K562 (cell line): ENCODE measurements around the gene KDM4C. TPM values are rescaled to one million over a fixed set of nuclear protein-coding genes. Genes with fewer than 3 reads are reported as not detected.

Source experiments
- ATAC-seq: fragments of 200-7000 bp; cut with Tn5 transposase; 3 replicates; pipeline ENCODE4 v1.9.1; 2020; ENCODE audit warnings: moderate library complexity
- BruUV-seq: library from RNA; stranded (reverse); fragments of 400-500 nt; replicated peaks from 2 replicates; lab custom pipeline; 2021; lab: Mats Ljungman, UMichigan
- CTCF ChIA-PET: fragments of 300-600 bp; formaldehyde crosslinking; extraction: SDS; loops from one replicate; lab custom pipeline; 2021; ENCODE audit warnings: low intra/inter-chr PET ratio; lab: Yijun Ruan, JAX
- POLR2A ChIA-PET: fragments of 300-600, 350-650 bp; sonication (Branson Sonifier 250); formaldehyde crosslinking; extraction: SDS; loops from one replicate; lab custom pipeline; 2021; ENCODE audit warnings: antibody characterized with exemption, inconsistent platforms; lab: Yijun Ruan, JAX
- DNase-seq, 4 experiments: peaks; one replicate each; pipeline versions ENCODE4 v3.0.0 to v3.0.0-alpha.2; 2011 to 2018; ENCODE audit warnings: low spot score in 3 of 4, mixed read lengths in 3 of 4; ENCODE audit errors: extremely low read depth in 1 of 4
- FAIRE-seq: peaks from 2 replicates; lab custom pipeline; 2011; peaks lifted over from hg19 to GRCh38; lab: Jason Lieb, UNC
- H2AFZ ChIP-seq: 2 replicates; pipeline ENCODE4 v1.6.0; 2011; ENCODE audit warnings: low read depth, low read length, control low read depth, inconsistent platforms
- H3K27ac ChIP-seq: fragments of 200-600 bp; 3 replicates; pipeline ENCODE4 v1.8.0; 2011; ENCODE audit warnings: low read depth, mild to moderate bottlenecking, control low read depth, inconsistent platforms, low read length, moderate library complexity, mixed read lengths; ENCODE audit errors: extremely low read depth
- H3K27me3 ChIP-seq, 2 experiments: fragments of 300-600 bp in 1 of 2; 2 replicates in 1 of 2; 3 replicates in 1 of 2; pipeline versions ENCODE4 v1.6.0 to v1.8.0; 2011; ENCODE audit warnings: inconsistent platforms in 2 of 2, low read length in 2 of 2, mild to moderate bottlenecking in 1 of 2, mixed read lengths in 1 of 2, moderate library complexity in 1 of 2; ENCODE audit not compliant: control insufficient read depth in 2 of 2, insufficient read depth in 2 of 2
- H3K36me3 ChIP-seq: fragments of 300-600 bp; 3 replicates; pipeline ENCODE4 v1.8.0; 2011; ENCODE audit warnings: mild to moderate bottlenecking, low read length, inconsistent platforms; ENCODE audit not compliant: control insufficient read depth, insufficient read depth
- H3K4me1 ChIP-seq, 2 experiments: fragments of 200-600 bp in 1 of 2; replicated peaks in 1 of 2; 2 replicates in 1 of 2; 3 replicates in 1 of 2; pipeline versions ENCODE4 v1.5.1 to v1.8.0; 2011; ENCODE audit warnings: inconsistent platforms in 2 of 2, low read length in 2 of 2, mild to moderate bottlenecking in 1 of 2, mixed read lengths in 1 of 2, moderate library complexity in 1 of 2; ENCODE audit not compliant: control insufficient read depth in 2 of 2, insufficient read depth in 2 of 2
- H3K4me2 ChIP-seq: 2 replicates; pipeline ENCODE4 v1.6.1; 2011; ENCODE audit warnings: low read length, control low read depth, inconsistent platforms, mixed read lengths; ENCODE audit not compliant: insufficient read depth
- H3K4me3 ChIP-seq: fragments of 200-600 bp; sonication (generic), shearing (Covaris generic); 2 replicates; pipeline ENCODE4 v1.5.1; 2016; ENCODE audit warnings: control low read depth, inconsistent platforms
- H3K79me2 ChIP-seq: fragments of 200-600 bp; 3 replicates; pipeline ENCODE4 v1.8.0; 2011; ENCODE audit warnings: low read length, inconsistent platforms; ENCODE audit not compliant: control insufficient read depth, insufficient read depth
- H3K9ac ChIP-seq, 2 experiments: 2 replicates each; pipeline versions ENCODE4 v1.6.0 to v1.6.1; 2011; ENCODE audit warnings: low read depth in 2 of 2, low read length in 2 of 2, control low read depth in 1 of 2, inconsistent platforms in 1 of 2, mild to moderate bottlenecking in 1 of 2, mixed read lengths in 1 of 2; ENCODE audit not compliant: insufficient read depth in 1 of 2
- H3K9me1 ChIP-seq: one replicate; pipeline ENCODE4 v1.6.0; 2011; ENCODE audit warnings: inconsistent platforms, mild to moderate bottlenecking, low read length, moderate library complexity; ENCODE audit not compliant: control insufficient read depth, insufficient read depth
- H3K9me3 ChIP-seq: replicated peaks from 2 replicates; pipeline ENCODE4 v1.5.1; 2011; ENCODE audit warnings: low read depth, low read length, inconsistent platforms; ENCODE audit not compliant: control insufficient read depth, insufficient read depth
- H4K20me1 ChIP-seq: replicated peaks from 2 replicates; pipeline ENCODE4 v1.6.1; 2011; ENCODE audit warnings: low read length, inconsistent platforms, mixed read lengths; ENCODE audit not compliant: control insufficient read depth, insufficient read depth
- ATF1 ChIP-seq, 2 experiments: fragments of 450-650 bp in 1 of 2; IDR thresholded peaks; 2 replicates each; pipeline ENCODE4 v1.6.1; 2016; ENCODE audit warnings: missing compliant biosample characterization in 1 of 2, missing genetic modification characterization in 1 of 2
- BCL6 ChIP-seq: fragments of 250-450 bp; sonication (Bioruptor Pico); IDR thresholded peaks from 2 replicates; pipeline ENCODE4 v1.4.0; 2020
- KLF13 ChIP-seq: fragments of 450-650 bp; IDR thresholded peaks from 2 replicates; pipeline ENCODE4 v1.6.1; 2016; ENCODE audit warnings: missing genetic modification characterization, low read depth, mild to moderate bottlenecking, missing compliant biosample characterization, moderate library complexity, borderline replicate concordance
- KLF16 ChIP-seq: IDR thresholded peaks from 2 replicates; pipeline ENCODE4 v1.6.1; 2016; ENCODE audit warnings: antibody characterized with exemption
- RAD51 ChIP-seq: fragments of 450-650 bp; IDR thresholded peaks from 2 replicates; pipeline ENCODE4 v1.7.1; 2016; ENCODE audit warnings: low read depth, mild to moderate bottlenecking, borderline replicate concordance
- RBM22 ChIP-seq: fragments of 200-400 bp; formaldehyde crosslinking; IDR thresholded peaks from 2 replicates; pipeline ENCODE4 v1.6.1; 2018; ENCODE audit warnings: low read length, low read depth; ENCODE audit not compliant: poor library complexity, severe bottlenecking
- TAF1 ChIP-seq: IDR thresholded peaks from 2 replicates; pipeline ENCODE4 v1.6.1; 2011; ENCODE audit warnings: mild to moderate bottlenecking, low read length, moderate library complexity; ENCODE audit not compliant: insufficient read depth, control insufficient read depth, severe bottlenecking; ENCODE audit errors: extremely low read depth
- U2AF2 ChIP-seq: fragments of 200-400 bp; formaldehyde crosslinking; optimal IDR thresholded peaks from 2 replicates; pipeline ENCODE3; 2017; ENCODE audit warnings: low read depth, mild to moderate bottlenecking, low read length
- ZBED1 ChIP-seq: IDR thresholded peaks from 2 replicates; pipeline ENCODE4 v1.6.1; 2014
- ZNF23 ChIP-seq: fragments of 250-450 bp; sonication (Bioruptor Pico); IDR thresholded peaks from 2 replicates; pipeline ENCODE4 v1.4.0; 2020; ENCODE audit warnings: mild to moderate bottlenecking
- ZNF384 ChIP-seq: IDR thresholded peaks from 2 replicates; pipeline ENCODE4 v1.6.1; 2012; ENCODE audit warnings: low read depth, low read length, improper control_type of control experiment
- ZNF764 ChIP-seq: fragments of 250-450 bp; sonication (Bioruptor Pico); IDR thresholded peaks from 2 replicates; pipeline ENCODE4 v1.4.0; 2020; ENCODE audit warnings: low read depth, mild to moderate bottlenecking, moderate library complexity
- in situ Hi-C: fragments of 300-500 bp; cut with MboI; formaldehyde crosslinking; loops from 4 replicates; pipeline ENCODE4 v1.15.0; 2018; ENCODE audit warnings: inconsistent platforms, mixed read lengths
- intact Hi-C: fragments of 100-400 bp; cut with micrococcal nuclease; formaldehyde crosslinking; loops from 2 replicates; pipeline ENCODE4 v1.14.2; 2022
- polyA plus RNA-seq, 8 experiments: library from polyadenylated mRNA; depleted of rRNA in 4 of 8; stranded (reverse) in 5 of 8; unstranded in 3 of 8; fragments of >200 nt; fragmentation: Nextera tagmentation in 2 of 8; fragmentation: Illumina TruSeq in 1 of 8; extraction: Ambion mirVana in 2 of 8; extraction: Trizol in 1 of 8; gene quantifications; 2 replicates each; pipeline versions ENCODE4 v1.2.1 to v1.2.3, GENCODE V29; 2011 to 2014; ENCODE audit warnings: inconsistent platforms in 1 of 8, missing spikeins in 1 of 8
- total RNA-seq, 7 experiments: library from RNA; depleted of rRNA in 6 of 7; stranded (reverse); fragments of >200 nt in 6 of 7; fragmentation: Illumina TruSeq in 2 of 7; extraction: Trizol in 2 of 7; gene quantifications; 2 replicates each; pipeline versions ENCODE4 v1.2.1 to v1.2.3, GENCODE V29; 2011 to 2021; ENCODE audit warnings: low replicate concordance in 1 of 7
- TF ChIP-seq, protein P1 (sequence below): fragments of 250-450 bp; sonication (Bioruptor Pico); IDR thresholded peaks from 2 replicates; pipeline ENCODE4 v1.8.0; 2022; ENCODE audit warnings: moderate library complexity, mild to moderate bottlenecking, inconsistent platforms
- TF ChIP-seq, protein P2 (sequence below): fragments of 250-450 bp; sonication (Bioruptor Pico); IDR thresholded peaks from 2 replicates; pipeline ENCODE4 v1.5.0; 2021
- TF ChIP-seq, protein P3 (sequence below), 2 experiments: fragments of 250-450 bp in 1 of 2; fragments of 450-650 bp in 1 of 2; sonication (Bioruptor Pico) in 1 of 2; IDR thresholded peaks; 2 replicates each; pipeline versions ENCODE4 v1.6.1 to v1.8.0; 2016 to 2021; ENCODE audit warnings: mild to moderate bottlenecking in 2 of 2, moderate library complexity in 2 of 2, missing compliant biosample characterization in 1 of 2, missing genetic modification characterization in 1 of 2
- TF ChIP-seq, protein P4 (sequence below): fragments of 450-650 bp; conservative IDR thresholded peaks from 2 replicates; pipeline ENCODE4 v1.6.1; 2016; ENCODE audit warnings: missing genetic modification characterization, low read depth, mild to moderate bottlenecking, control low read depth, missing compliant biosample characterization
- TF ChIP-seq, protein P5 (sequence below): sonication (generic); IDR thresholded peaks from 2 replicates; pipeline ENCODE4 v1.6.1; 2016

KDM4C gene
- total and polyA plus RNA-seq, 9 of the 15 experiments (the other 6 are each of a cell fraction or from before 2014, with no cell fraction given) = 5.4 to 17.0 (median 12.6) TPM

DNA sequence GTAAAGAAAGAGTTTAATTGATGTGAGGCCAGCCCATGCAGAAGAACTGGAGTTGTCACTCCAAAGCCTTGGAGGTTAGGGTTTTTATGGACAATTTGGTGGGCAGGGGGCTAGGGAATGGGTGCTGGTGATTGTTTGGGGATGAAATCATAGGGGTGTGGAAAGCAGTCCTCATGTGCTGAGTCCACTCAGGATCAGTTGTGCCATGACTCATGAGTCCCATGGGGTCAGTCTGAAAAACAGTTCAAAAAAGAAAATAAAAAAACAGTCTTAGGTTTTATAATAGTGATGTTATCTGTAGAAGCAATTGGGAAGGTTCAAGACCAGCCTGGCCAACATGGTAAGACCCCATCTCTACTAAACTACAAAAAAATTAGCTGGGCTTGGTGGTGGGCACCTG is 162.3 kb downstream of the KDM4C start:
- Histone ChIP-seq H3K4me1 (peaks cover 0 to 3% of the 10 kb centered on the region in 2 experiments; a peak in 2 of 5 replicates), H4K20me1 (no peaks in the 10 kb centered on the region), H3K27me3 (no peaks in the 10 kb centered on the region), H3K9ac (no peak overlapping the region), H3K9me1 (no peaks in the 10 kb centered on the region), H3K9me3 (no peaks in the 10 kb centered on the region), H3K27ac (no peak overlapping the region), H2AFZ (no peak overlapping the region), H3K4me3 (no peak overlapping the region), H3K4me2 (no peak overlapping the region), H3K79me2 (peaks cover 1% of the 10 kb centered on the region; the same call in 1 of the 3 replicates), H3K36me3 (0 out of 3 replicates have a peak, but pooled peaks cover 4% of the 10 kb centered on the region)
- ChIA-PET POLR2A (no interaction called here), CTCF (no interaction called here)
- FAIRE-seq (no peak), DNase-seq (no peak), ATAC-seq (no peak)
- intact Hi-C loops = no loop called here
- in situ Hi-C loops = loop anchor here (25.0 kb wide), 1 partner anchor 267 kb away; no protein-coding TSS in a partner anchor
- no TSS peak for BruUV-seq
- TF ChIP-seq KLF13 (tag) (no peak), U2AF2 (no peak), BCL6 (CRISPR knock-in tag) (no peak), RBM22 (no peak), ZBED1 (no peak), ZNF23 (no peak), ZNF384 (no peak), ZNF764 (CRISPR knock-in tag) (no peak), ATF1 (CRISPR knock-in tag; IDR thresholded peaks at IDR 0.05) (no peak), ATF1 (tag; IDR thresholded peaks at IDR 0.05) (no peak), TAF1 (no peak), KLF16 (no peak), RAD51 (no peak)
- TF ChIP-seq, protein P1, sequence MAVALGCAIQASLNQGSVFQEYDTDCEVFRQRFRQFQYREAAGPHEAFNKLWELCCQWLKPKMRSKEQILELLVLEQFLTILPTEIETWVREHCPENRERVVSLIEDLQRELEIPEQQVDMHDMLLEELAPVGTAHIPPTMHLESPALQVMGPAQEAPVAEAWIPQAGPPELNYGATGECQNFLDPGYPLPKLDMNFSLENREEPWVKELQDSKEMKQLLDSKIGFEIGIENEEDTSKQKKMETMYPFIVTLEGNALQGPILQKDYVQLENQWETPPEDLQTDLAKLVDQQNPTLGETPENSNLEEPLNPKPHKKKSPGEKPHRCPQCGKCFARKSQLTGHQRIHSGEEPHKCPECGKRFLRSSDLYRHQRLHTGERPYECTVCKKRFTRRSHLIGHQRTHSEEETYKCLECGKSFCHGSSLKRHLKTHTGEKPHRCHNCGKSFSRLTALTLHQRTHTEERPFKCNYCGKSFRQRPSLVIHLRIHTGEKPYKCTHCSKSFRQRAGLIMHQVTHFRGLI = no peak
- TF ChIP-seq, protein P2, sequence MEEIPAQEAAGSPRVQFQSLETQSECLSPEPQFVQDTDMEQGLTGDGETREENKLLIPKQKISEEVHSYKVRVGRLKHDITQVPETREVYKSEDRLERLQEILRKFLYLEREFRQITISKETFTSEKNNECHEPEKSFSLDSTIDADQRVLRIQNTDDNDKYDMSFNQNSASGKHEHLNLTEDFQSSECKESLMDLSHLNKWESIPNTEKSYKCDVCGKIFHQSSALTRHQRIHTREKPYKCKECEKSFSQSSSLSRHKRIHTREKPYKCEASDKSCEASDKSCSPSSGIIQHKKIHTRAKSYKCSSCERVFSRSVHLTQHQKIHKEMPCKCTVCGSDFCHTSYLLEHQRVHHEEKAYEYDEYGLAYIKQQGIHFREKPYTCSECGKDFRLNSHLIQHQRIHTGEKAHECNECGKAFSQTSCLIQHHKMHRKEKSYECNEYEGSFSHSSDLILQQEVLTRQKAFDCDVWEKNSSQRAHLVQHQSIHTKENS (CRISPR knock-in tag) = no peak
- TF ChIP-seq, protein P3, sequence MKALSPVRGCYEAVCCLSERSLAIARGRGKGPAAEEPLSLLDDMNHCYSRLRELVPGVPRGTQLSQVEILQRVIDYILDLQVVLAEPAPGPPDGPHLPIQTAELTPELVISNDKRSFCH (CRISPR knock-in tag; IDR thresholded peaks at IDR 0.05) = no peak
- TF ChIP-seq, protein P3 (tag; IDR thresholded peaks at IDR 0.05) = no peak
- TF ChIP-seq, protein P4, sequence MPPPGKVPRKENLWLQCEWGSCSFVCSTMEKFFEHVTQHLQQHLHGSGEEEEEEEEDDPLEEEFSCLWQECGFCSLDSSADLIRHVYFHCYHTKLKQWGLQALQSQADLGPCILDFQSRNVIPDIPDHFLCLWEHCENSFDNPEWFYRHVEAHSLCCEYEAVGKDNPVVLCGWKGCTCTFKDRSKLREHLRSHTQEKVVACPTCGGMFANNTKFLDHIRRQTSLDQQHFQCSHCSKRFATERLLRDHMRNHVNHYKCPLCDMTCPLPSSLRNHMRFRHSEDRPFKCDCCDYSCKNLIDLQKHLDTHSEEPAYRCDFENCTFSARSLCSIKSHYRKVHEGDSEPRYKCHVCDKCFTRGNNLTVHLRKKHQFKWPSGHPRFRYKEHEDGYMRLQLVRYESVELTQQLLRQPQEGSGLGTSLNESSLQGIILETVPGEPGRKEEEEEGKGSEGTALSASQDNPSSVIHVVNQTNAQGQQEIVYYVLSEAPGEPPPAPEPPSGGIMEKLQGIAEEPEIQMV (tag) = no peak
- TF ChIP-seq, protein P5, sequence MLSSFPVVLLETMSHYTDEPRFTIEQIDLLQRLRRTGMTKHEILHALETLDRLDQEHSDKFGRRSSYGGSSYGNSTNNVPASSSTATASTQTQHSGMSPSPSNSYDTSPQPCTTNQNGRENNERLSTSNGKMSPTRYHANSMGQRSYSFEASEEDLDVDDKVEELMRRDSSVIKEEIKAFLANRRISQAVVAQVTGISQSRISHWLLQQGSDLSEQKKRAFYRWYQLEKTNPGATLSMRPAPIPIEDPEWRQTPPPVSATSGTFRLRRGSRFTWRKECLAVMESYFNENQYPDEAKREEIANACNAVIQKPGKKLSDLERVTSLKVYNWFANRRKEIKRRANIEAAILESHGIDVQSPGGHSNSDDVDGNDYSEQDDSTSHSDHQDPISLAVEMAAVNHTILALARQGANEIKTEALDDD = no peak
